ENCODE data around the gene EDEM2. TPM values are rescaled to one million over a fixed set of nuclear protein-coding genes. Genes with fewer than 3 reads are reported as not detected.
"Not testable (repeated sequence)": the region's sequence is repeated elsewhere in the genome, so short reads cannot be mapped to it uniquely, and the experiment has no call there.

Gene EDEM2
- total and polyA plus RNA-seq, 2 of the 4 experiments (the other 2 are of a cell fraction) = 19.0 to 27.4 TPM

DNA sequence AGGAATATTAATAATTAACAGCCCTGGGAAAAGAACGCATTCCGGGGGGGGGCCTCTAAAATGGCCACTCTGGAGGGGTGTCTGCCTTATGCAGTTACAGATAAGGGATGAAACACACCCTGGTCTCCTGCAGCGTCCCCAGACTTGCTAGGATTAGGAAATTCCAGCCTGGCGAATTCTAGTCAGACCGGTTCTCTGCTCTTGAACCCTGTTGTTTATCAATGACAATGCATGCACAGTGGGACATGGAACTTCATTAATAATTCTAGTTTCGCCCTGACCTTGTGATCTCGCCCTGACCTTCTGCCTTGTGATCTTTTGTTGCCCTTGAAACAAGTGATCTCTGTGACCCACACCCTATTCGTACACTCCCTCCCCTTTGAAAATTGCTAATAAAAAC lies 42.1 kb upstream of the EDEM2 start:
- H3K79me1 ChIP-seq (ENCODE audit: low read depth in 1 of 2, low read length in 2 of 2); H2AK5ac ChIP-seq (ENCODE audit: low read depth, low read length); H3K36me3 ChIP-seq (ENCODE audit: control insufficient read depth, insufficient read depth, low read length); H2BK20ac ChIP-seq (ENCODE audit: low read depth, low read length); intact Hi-C loops (cut with micrococcal nuclease); H3K27ac ChIP-seq (ENCODE audit: insufficient read depth, low read length); in situ Hi-C loops (cut with MboI; ENCODE audit: low sequenced_read_pairs); H4K5ac ChIP-seq (ENCODE audit: low read depth, low read length); H4K8ac ChIP-seq (ENCODE audit: low read depth in 2 of 2, low read length in 2 of 2); H3K9me1 ChIP-seq (ENCODE audit: insufficient read depth, low read length); H3K18ac ChIP-seq (ENCODE audit: low read depth, low read length); BruUV-seq (replicated peaks); CTCF ChIA-PET; H2AFZ ChIP-seq (replicated peaks; ENCODE audit: low read length, poor library complexity); H3K4ac ChIP-seq (ENCODE audit: low read depth, low read length); H3K14ac ChIP-seq (replicated peaks; ENCODE audit: low read depth, low read length); H2BK15ac ChIP-seq (ENCODE audit: low read depth, low read length); POLR2A ChIA-PET (ENCODE audit: unreplicated experiment); H3K9me3 ChIP-seq (ENCODE audit: control insufficient read depth, insufficient read depth, low read length); H3K56ac ChIP-seq (ENCODE audit: extremely low read depth, insufficient read depth, low read length); H3K23ac ChIP-seq (ENCODE audit: low read depth, low read length); H3K4me2 ChIP-seq (ENCODE audit: low read depth, low read length); H3K4me3 ChIP-seq (ENCODE audit: insufficient read depth, low read depth, low read length); H2BK5ac ChIP-seq (ENCODE audit: low read depth, low read length, poor library complexity, severe bottlenecking); ATAC-seq (ENCODE audit: low read depth); H2AK9ac ChIP-seq (replicated peaks; ENCODE audit: low read depth, low read length, poor library complexity); H3K9ac ChIP-seq (ENCODE audit: low read depth, low read length); H3K27me3 ChIP-seq (ENCODE audit: control insufficient read depth, insufficient read depth, low read length); DNase-seq; H4K20me1 ChIP-seq (ENCODE audit: insufficient read depth, low read length); H4K91ac ChIP-seq (ENCODE audit: insufficient read depth, low read depth, low read length); dilution Hi-C loops (cut with HindIII; ENCODE audit: low sequenced_read_pairs, unreplicated experiment); H2BK120ac ChIP-seq (ENCODE audit: low read depth, low read length): not testable (repeated sequence)
- no CpG with 5 or more reads among the region's 8 CpGs for WGBS, 2 experiments (ENCODE audit: extremely low coverage in 2 of 2, insufficient read length in 1 of 2)
- H3K4me1 ChIP-seq (ENCODE audit: control insufficient read depth, insufficient read depth, low read length) = peaks cover 14% of the 10 kb centered on the region

Data from IMR-90 (cell line).